Smooth muscle cell of the umbilical artery (primary cell): ENCODE data around the gene TNFRSF19. TPM values are rescaled to one million over a fixed set of nuclear protein-coding genes. Genes with fewer than 3 reads are reported as not detected.

ENCODE experiments used
- total RNA-seq: library from RNA; depleted of rRNA; stranded (reverse); fragments of >200 nt; gene quantifications from 2 replicates; pipeline ENCODE4 v1.2.3, GENCODE V29; 2014

TNFRSF19 gene
- 1.7 and 2.4 TPM in 2 replicates for total RNA-seq

GRCh38 chr13:23570099-23570920 lies at the start of gene TNFRSF19:
Gene TNFRSF19, plus strand, starts transcription at chr13:23570412. Its CDS starts 19,772 bp downstream, at chr13:23590184.

Other genes starting within 250 kb of the TNFRSF19 start
- 43.9 and 143 TPM in 2 replicates for gene SACS, start 136.7 kb upstream of the TNFRSF19 start, total RNA-seq